ENCODE data around the gene INVS. TPM values are rescaled to one million over a fixed set of nuclear protein-coding genes. Genes with fewer than 3 reads are reported as not detected.

Gene INVS
- total RNA-seq, 6 donors from 2014 or later, result 14.7 to 43.0 (median 23.3) TPM

DNA sequence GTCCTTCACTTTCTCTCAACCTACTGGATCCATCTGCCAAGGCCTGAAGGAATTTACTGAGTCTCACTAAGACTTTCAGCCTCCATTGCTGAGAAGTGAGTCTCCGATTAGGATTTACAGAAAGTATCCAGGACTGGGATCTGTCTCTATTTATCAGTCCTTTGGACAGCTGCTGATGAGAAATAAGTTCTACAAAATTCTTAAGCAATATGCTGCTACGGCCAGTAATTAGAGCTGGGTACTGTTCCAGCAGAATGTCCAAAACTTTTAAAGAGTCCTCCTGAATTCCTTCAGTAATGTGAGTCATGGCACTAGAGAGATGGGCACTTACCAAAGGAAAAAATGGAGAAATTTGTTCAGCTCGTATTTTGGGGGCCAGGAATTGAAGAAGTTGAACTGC, 247.8 kb downstream of the INVS start:
- no peak overlapping the region for H3K27ac ChIP-seq
- 57 to 77% methylated on average over 3 of the region's 3 CpGs for WGBS, 2 donors
- peak; percentile 58 to 63 for ATAC-seq (ENCODE audit: low FRiP score in 2 of 2)

GRCh38 chr9:100350188-100350587, 251.1 kb downstream of the INVS start:
- 83 to 100% methylated on average over 1 of the region's 1 CpG for WGBS, 2 donors
- H3K4me3 ChIP-seq, result no peak overlapping the region
- TF ChIP-seq EP300 (IDR thresholded peaks at IDR 0.05) (no peak), POLR2A (IDR thresholded peaks at IDR 0.05) (no peak), POLR2AphosphoS5 (IDR thresholded peaks at IDR 0.05) (no peak)
- TF ChIP-seq, protein P1, sequence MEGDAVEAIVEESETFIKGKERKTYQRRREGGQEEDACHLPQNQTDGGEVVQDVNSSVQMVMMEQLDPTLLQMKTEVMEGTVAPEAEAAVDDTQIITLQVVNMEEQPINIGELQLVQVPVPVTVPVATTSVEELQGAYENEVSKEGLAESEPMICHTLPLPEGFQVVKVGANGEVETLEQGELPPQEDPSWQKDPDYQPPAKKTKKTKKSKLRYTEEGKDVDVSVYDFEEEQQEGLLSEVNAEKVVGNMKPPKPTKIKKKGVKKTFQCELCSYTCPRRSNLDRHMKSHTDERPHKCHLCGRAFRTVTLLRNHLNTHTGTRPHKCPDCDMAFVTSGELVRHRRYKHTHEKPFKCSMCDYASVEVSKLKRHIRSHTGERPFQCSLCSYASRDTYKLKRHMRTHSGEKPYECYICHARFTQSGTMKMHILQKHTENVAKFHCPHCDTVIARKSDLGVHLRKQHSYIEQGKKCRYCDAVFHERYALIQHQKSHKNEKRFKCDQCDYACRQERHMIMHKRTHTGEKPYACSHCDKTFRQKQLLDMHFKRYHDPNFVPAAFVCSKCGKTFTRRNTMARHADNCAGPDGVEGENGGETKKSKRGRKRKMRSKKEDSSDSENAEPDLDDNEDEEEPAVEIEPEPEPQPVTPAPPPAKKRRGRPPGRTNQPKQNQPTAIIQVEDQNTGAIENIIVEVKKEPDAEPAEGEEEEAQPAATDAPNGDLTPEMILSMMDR (IDR thresholded peaks at IDR 0.05), result no peak
- H3K27ac ChIP-seq, result no peak overlapping the region
- ATAC-seq (ENCODE audit: low FRiP score in 2 of 2) (no peak), DNase-seq (no peak)
- peaks cover 0 to 9% (median 0%) of the 10 kb centered on the region in 4 donors for H3K36me3 ChIP-seq
- peaks cover 9 to 23% (median 10%) of the 10 kb centered on the region in 4 donors for H3K4me1 ChIP-seq
- no peaks in the 10 kb centered on the region for H3K27me3 ChIP-seq
- H3K9me3 ChIP-seq, result no peaks in the 10 kb centered on the region

More for the DNA sequence above, 247.8 kb downstream of the INVS start:
- TF ChIP-seq POLR2A (IDR thresholded peaks at IDR 0.05) (no peak), POLR2AphosphoS5 (IDR thresholded peaks at IDR 0.05) (no peak), EP300 (IDR thresholded peaks at IDR 0.05) (no peak)
- TF ChIP-seq, protein P1 (IDR thresholded peaks at IDR 0.05), result no peak
- H3K27me3 ChIP-seq, result no peaks in the 10 kb centered on the region
- no peaks in the 10 kb centered on the region for H3K9me3 ChIP-seq
- peaks cover 7 to 23% (median 10%) of the 10 kb centered on the region in 4 donors for H3K4me1 ChIP-seq
- H3K36me3 ChIP-seq, result peaks cover 0 to 13% (median 0%) of the 10 kb centered on the region in 4 donors
- DNase-seq, result no peak
- no peak overlapping the region for H3K4me3 ChIP-seq

Small RNA genes lying within 50 kb of the gene (small RNA-seq; reads per million reads assigned to genes)
- 0 reads per million in 4 donors for gene RN7SL75P

Other genes with a start within 250 kb of the INVS start
- 100 to 1,000 TPM in 1 of 6 donors, 10 to 100 TPM in 5; 23.0 to 234 (median 35.8) TPM for gene STX17, start 192.6 kb upstream of the INVS start, total RNA-seq
- 10 to 100 TPM; 11.5 to 28.5 (median 20.4) TPM for gene ERP44, start 243 bp upstream of the INVS start, total RNA-seq

Data from upper lobe of left lung (tissue), 6 donors.